Body of pancreas (tissue), 4 donors: Measurements from ENCODE around the gene FAM180A. TPM values are rescaled to one million over a fixed set of nuclear protein-coding genes. Genes with fewer than 3 reads are reported as not detected.

Experiments used
- ATAC-seq: fragments of 150-250 bp; one replicate; pipeline ENCODE4 v1.9.1; 2016
- DNase-seq, 4 donors: peaks; one replicate each; pipeline ENCODE4 v3.0.0-alpha.2; 2019
- H3K27ac ChIP-seq, 4 donors: fragments of 200-600 bp; sonication (generic); 1 replicate in 3 of 4; 2 replicates in 1 of 4; pipeline versions ENCODE4 v1.5.1 to v1.6.1; 2016 to 2019; ENCODE audit warnings: mild to moderate bottlenecking in 1 of 4, mixed read lengths in 1 of 4, moderate library complexity in 1 of 4
- H3K27me3 ChIP-seq, 2 donors: fragments of 200-600 bp; sonication (generic); one replicate each; pipeline ENCODE4 v1.6.0; 2016; ENCODE audit warnings: mild to moderate bottlenecking in 1 of 2
- H3K36me3 ChIP-seq, 2 donors: fragments of 200-600 bp; sonication (generic); replicated peaks in 1 of 2; 2 replicates each; pipeline ENCODE4 v1.5.1; 2016; ENCODE audit warnings: low read depth in 2 of 2; ENCODE audit not compliant: insufficient read depth in 1 of 2
- H3K4me1 ChIP-seq: fragments of 200-600 bp; sonication (generic); one replicate; pipeline ENCODE4 v1.6.0; 2016
- H3K4me3 ChIP-seq, 2 donors: fragments of 200-600 bp; sonication (generic); 1 replicate in 1 of 2; 2 replicates in 1 of 2; pipeline ENCODE4 v1.5.1; 2016 to 2019
- H3K9me3 ChIP-seq, 3 donors: fragments of 200-600 bp; sonication (generic); 1 replicate in 2 of 3; 2 replicates in 1 of 3; pipeline ENCODE4 v1.5.1; 2016
- POLR2A ChIP-seq, 3 donors: fragments of 450-650 bp; IDR thresholded peaks; one replicate each; pipeline ENCODE4 v1.6.1; 2016; ENCODE audit warnings: antibody characterized with exemption in 3 of 3, mild to moderate bottlenecking in 2 of 3
- WGBS, 2 donors: methylation state at CpG; one replicate each; pipeline ENCODE4 v1.1.5; 2017; 5-methylcytosine and 5-hydroxymethylcytosine counted together
- intact Hi-C: fragments of 100-400 bp; cut with DNase I; formaldehyde crosslinking; loops from one replicate; pipeline ENCODE4 v1.15.1; 2023
- total RNA-seq, 2 donors: library from RNA; depleted of rRNA; stranded (reverse); fragments of >200 nt; gene quantifications; one replicate each; pipeline ENCODE4 v1.1.0, GENCODE V29; 2016
- TF ChIP-seq, protein P1 (sequence below), 7 experiments: fragments of 450-650 bp in 4 of 7; fragments of 200-600 bp in 3 of 7; sonication (generic) in 3 of 7; IDR thresholded peaks; one replicate each; pipeline ENCODE4 v1.5.1; 2016 to 2019; ENCODE audit warnings: antibody characterized with exemption in 7 of 7

FAM180A gene
- 1 to 10 TPM in 1 of 2 donors, not detected in 1; 3.1 TPM for total RNA-seq

DNA sequence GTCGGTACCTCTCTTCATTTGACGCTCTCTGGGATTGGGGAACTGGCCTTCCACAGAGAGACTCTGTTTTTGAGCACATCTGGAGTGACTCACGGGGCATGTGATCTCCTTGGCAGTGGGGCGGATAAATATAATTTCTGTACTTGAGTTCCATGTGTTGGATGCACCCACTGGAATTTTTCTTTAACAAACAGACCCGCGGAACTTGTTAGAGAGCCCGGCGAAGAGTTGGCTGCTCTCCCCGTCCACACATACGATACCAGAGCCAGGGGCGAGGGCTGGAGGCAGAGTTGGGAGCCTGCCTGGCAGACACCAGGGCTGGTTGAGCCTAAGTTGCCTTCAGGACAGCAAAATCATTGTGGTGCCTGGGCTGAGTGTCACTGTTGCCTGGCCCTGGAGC, at the start of gene FAM180A:
Gene FAM180A, minus strand, starts transcription at position 44 of the 400 bp plus-strand sequence. CDS start 233 bp downstream, outside the sequence.
- H3K27me3 ChIP-seq, result no peaks in the 10 kb centered on the region
- peak in 3 of 4 donors; percentile 14 to 16 (median 14) for DNase-seq
- no peaks in the 10 kb centered on the region for H3K4me1 ChIP-seq
- intact Hi-C loops, result no loop called here
- H3K4me3 ChIP-seq, result no peak within 1 kb of the TSS
- peak; percentile 48 for ATAC-seq
- WGBS, 2 donors, result 65 to 66% methylated on average over 9 to 11 of the region's 11 CpGs
- H3K27ac ChIP-seq, result no peak within 1 kb of the TSS
- H3K9me3 ChIP-seq, result no peaks in the 10 kb centered on the region
- H3K36me3 ChIP-seq, result no peaks in the 10 kb centered on the region
- no peak for TF ChIP-seq POLR2A (IDR thresholded peaks at IDR 0.05)
- TF ChIP-seq, protein P1, sequence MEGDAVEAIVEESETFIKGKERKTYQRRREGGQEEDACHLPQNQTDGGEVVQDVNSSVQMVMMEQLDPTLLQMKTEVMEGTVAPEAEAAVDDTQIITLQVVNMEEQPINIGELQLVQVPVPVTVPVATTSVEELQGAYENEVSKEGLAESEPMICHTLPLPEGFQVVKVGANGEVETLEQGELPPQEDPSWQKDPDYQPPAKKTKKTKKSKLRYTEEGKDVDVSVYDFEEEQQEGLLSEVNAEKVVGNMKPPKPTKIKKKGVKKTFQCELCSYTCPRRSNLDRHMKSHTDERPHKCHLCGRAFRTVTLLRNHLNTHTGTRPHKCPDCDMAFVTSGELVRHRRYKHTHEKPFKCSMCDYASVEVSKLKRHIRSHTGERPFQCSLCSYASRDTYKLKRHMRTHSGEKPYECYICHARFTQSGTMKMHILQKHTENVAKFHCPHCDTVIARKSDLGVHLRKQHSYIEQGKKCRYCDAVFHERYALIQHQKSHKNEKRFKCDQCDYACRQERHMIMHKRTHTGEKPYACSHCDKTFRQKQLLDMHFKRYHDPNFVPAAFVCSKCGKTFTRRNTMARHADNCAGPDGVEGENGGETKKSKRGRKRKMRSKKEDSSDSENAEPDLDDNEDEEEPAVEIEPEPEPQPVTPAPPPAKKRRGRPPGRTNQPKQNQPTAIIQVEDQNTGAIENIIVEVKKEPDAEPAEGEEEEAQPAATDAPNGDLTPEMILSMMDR (IDR thresholded peaks at IDR 0.05), result no peak

DNA sequence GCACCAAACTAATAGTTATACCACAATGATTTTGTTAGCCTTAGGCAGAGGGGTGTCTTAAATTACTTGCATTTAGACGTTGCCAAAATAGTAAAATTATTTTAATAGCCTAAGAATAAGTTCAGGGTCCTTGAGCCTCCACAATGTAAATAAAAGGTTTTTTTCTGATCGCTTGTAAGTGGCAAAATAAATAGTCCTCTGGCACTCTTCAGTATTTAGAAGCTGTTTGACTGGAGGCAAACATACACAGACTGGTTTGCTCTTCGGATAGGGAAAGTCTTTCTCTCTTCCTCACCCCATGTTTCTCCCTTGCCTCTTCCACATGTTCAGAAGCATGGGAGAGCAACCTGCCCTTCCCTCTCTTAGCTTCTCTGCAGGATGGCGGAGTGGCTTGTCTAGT, 49.5 kb upstream of the FAM180A start:
- no peak overlapping the region for H3K27ac ChIP-seq
- ATAC-seq (no peak), DNase-seq (no peak)
- no peaks in the 10 kb centered on the region for H3K9me3 ChIP-seq
- no peak overlapping the region for H3K4me3 ChIP-seq
- TF ChIP-seq POLR2A (IDR thresholded peaks at IDR 0.05), result no peak
- TF ChIP-seq, protein P1 (IDR thresholded peaks at IDR 0.05), result no peak
- H3K36me3 ChIP-seq, result no peaks in the 10 kb centered on the region
- peaks cover 14% of the 10 kb centered on the region for H3K4me1 ChIP-seq
- intact Hi-C loops, result no loop called here
- no peaks in the 10 kb centered on the region for H3K27me3 ChIP-seq
- WGBS, 2 donors, result 31 to 33% methylated on average over 4 of the region's 4 CpGs

DNA sequence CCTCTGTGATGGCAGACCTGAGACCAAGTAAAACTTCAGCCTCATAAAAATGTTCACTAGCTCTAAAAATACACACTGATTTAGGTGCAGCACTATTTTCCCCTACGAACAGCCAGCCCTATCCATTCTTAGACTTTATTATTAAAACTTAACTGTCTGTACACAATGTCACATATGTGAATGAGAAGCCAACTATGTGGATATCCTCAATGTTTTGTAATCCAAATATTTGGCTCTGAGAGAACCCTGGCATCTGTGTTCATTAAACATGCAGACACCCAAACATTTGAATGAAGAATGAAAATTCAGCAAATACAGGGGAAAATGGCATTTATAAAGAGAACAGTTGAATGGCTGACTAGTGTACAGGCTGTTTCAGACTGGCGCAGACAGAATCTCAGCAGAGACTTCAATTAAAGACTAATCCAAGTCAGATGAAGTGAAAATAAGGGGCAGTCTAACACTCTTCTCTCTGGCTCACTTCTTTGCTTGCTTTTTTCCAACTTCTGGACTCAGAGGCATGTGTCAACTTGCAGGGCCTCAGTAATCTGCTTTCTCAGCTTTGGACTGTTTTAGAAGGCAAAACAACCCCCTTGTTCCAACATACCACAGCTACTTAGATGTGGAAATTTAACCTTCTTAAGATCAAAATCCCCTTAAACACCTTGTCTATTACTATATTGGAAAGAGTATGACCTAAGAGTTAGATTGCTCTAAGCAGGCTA, 47.4 kb upstream of the FAM180A start:
- DNase-seq, result no peak

DNA sequence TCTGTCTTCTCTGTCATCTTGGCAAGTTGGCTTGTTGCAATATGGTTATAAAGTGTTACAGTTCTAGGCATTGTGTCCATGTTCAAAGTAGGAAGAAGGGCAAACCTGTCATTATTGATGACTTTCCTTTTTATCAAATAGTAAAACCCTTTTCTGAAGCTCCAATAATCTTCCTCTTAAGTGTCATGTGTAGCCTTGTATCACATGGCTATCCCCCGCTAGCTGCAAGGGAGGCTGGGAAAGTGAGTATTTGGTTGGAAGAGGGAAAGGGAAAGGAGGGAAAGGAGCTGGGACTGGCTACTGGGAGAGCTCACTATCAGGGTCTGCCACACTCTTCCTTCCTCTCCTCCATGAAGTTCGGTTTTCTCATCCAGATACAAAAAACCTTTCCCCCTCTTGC, 45.2 kb upstream of the FAM180A start:
- intact Hi-C loops, result no loop called here
- Histone ChIP-seq H3K9me3 (no peaks in the 10 kb centered on the region), H3K4me3 (no peak overlapping the region), H3K27ac (no peak overlapping the region), H3K4me1 (peaks cover 7% of the 10 kb centered on the region), H3K36me3 (no peaks in the 10 kb centered on the region), H3K27me3 (no peaks in the 10 kb centered on the region)
- WGBS, 2 donors, result 63 to 70% methylated on average over 2 of the region's 2 CpGs
- no peak for TF ChIP-seq POLR2A (IDR thresholded peaks at IDR 0.05)
- TF ChIP-seq, protein P1 (IDR thresholded peaks at IDR 0.05), result no peak
- DNase-seq, result no peak
- no peak for ATAC-seq

More for the DNA sequence above, 47.4 kb upstream of the FAM180A start:
- H3K36me3 ChIP-seq, result no peaks in the 10 kb centered on the region
- intact Hi-C loops, result no loop called here
- H3K4me3 ChIP-seq, result no peak overlapping the region
- no peak overlapping the region for H3K27ac ChIP-seq
- H3K4me1 ChIP-seq, result peaks cover 11% of the 10 kb centered on the region
- H3K27me3 ChIP-seq, result no peaks in the 10 kb centered on the region
- WGBS, 2 donors, result 91 to 94% methylated on average over 2 of the region's 2 CpGs
- TF ChIP-seq, protein P1 (IDR thresholded peaks at IDR 0.05), result no peak
- no peak for TF ChIP-seq POLR2A (IDR thresholded peaks at IDR 0.05)
- no peaks in the 10 kb centered on the region for H3K9me3 ChIP-seq
- no peak for ATAC-seq

DNA sequence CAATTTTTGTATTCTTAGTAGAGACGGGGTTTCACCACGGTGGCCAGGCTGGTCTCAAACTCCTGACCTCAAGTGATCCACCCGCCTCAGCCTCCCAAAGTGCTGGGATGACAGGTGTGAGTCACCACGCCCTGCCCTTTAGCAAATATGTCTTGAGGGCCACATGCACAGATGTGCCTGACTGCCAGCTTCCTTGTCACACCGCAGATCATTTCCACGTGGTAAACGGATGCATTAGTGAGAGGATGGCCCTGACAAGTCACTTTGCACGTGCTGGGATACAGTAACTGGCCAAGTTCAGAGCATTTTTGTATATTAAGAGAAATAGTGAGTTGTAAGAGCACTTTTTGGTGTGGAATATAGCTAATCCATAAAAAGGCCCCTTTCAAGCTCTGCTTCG, 44.3 kb upstream of the FAM180A start:
- Histone ChIP-seq H3K27ac (no peak overlapping the region), H3K9me3 (no peaks in the 10 kb centered on the region), H3K27me3 (no peaks in the 10 kb centered on the region), H3K4me1 (peaks cover under 1% of the 10 kb centered on the region), H3K36me3 (no peaks in the 10 kb centered on the region), H3K4me3 (no peak overlapping the region)
- WGBS, 2 donors, result 75 to 78% methylated on average over 9 of the region's 9 CpGs
- DNase-seq (no peak), ATAC-seq (no peak)
- intact Hi-C loops, result no loop called here
- TF ChIP-seq, protein P1 (IDR thresholded peaks at IDR 0.05), result no peak
- TF ChIP-seq POLR2A (IDR thresholded peaks at IDR 0.05), result no peak
